Renal pelvis (tissue), 4 donors: ENCODE data around the gene KIAA0513. TPM values are rescaled to one million over a fixed set of nuclear protein-coding genes. Genes with fewer than 3 reads are reported as not detected.

Source experiments
- DNase-seq: peaks from one replicate; pipeline ENCODE4 v3.0.0-alpha.2; 2013
- polyA plus RNA-seq, 3 donors: library from polyadenylated mRNA; unstranded; fragments of 120-200 nt; gene quantifications; one replicate each; pipeline ENCODE4 v1.2.1, GENCODE V29; 2013; ENCODE audit not compliant: insufficient read length in 3 of 3

Gene KIAA0513
- polyA plus RNA-seq, 3 donors, result 4.8 to 5.2 (median 5.0) TPM

DNA sequence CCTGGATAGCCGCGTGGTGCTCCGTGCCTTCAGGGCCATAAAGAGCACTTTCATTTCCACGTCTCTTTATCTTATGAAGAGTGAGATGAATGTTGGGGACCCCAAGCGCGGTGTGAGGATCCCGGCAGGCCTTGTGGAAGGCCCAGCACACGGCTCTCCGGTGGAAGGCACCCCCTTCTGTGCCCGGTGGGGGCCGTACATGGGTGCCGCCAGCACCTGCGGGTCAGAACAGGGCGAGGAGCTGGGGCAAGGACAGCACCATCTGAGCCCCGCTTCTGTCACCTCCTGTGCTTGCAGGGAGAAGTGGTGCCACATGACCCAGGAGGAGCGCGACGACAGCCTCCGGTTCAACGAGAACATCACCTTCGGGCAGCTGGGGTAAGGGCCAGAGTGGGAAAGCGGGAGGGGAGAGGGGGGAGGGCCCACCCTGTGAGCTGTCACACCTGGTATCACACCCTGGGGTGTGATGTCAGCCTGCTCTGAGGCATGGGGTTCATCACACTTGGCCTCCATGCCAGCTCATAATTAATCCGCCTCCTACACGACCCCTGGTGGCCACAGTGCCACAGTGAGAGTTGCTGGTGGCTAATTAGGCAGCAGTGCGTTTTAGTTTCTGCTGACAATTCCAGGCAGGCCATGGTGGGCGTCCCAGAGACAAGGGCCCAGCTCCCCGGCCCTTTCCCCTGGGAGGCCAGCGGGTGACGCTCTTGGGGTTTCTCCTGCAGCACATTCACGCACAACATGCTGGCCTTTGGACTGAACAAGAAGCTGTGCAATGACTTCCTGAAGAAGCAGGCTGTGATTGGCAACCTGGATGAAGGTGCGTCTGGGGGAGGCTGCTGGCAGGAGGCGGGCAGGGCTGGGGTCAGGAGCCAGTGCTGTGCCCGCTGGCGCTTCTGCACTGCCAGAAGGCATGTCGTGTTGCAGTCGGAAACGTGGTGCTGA, 59.0 kb downstream of the KIAA0513 start:
- DNase-seq, result peak; percentile 81

DNA sequence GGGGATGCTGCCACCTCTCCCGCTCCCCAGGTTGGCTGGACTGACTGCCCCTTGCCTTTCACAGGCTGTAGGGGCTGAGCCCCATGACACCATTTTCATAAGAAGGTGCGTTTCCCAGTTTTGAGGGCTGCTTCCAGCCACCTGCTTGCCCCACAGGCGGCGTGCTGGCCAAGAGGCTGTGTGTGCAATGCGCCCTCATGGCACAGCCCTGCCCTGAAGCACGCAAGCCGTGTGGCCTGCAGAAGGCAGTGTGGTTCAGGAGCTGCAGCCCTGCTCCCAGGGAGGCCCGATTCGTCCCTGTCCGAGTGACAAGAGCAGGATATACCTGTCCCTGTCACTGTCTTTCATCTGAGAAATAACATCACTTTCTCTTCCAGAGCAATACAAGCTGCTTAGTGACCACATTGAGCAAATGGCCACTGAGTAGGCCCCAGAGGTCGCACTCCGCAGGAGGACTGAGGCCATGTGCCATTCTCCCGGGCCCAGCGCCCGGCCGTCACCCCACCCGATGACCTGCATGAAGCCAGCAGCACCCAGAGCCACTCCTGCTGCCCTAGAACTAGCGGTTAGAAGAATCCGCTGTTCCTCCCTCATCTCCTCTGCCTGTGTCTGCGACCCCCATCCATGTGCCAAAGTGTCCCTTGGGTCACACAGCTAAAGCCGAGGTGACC, 60.4 kb downstream of the KIAA0513 start:
- no peak for DNase-seq

- DNase-seq, result no peak
These were observed 61.1 kb downstream of the KIAA0513 start for GRCh38 chr16:85088570-85089199.

DNA sequence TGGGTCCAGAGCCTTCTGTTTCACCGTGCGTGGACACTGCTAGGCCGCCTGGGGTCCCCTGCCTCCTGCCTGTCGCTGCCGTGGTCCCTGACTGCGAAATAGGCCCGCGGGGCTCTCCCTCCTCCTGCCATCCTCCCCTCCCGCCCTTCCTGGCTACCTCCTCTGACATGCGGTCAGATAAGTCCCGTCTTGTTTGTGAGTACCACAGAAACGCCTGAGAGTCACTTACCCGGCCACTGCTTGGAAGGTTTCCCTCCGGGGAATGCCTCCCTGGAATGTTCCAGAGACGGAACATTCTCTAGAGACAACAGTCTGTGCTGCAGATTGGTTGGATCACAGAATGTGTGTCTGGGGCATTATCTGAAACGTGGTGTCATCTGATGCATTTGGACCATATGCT, 61.9 kb downstream of the KIAA0513 start:
- no peak for DNase-seq

DNA sequence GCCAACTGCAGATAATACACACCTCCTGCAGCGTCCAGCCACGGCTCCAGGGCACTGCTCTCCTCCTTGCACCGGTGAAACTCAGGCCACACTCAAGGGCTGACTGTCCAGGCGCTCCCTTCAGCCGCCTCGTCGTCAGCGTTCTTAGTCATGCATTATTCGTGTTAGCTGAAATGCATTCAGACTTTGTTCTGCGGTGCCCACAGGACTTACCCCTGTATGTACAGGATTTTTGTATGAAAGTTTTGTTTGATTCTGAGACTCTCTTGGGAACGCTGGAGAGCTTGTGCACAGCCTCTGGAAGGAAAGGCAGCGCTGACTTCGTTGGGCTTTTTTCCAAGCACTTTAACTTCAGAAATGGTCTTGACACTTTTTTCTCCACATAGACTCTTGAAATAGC, 62.6 kb downstream of the KIAA0513 start:
- DNase-seq, result no peak

DNA sequence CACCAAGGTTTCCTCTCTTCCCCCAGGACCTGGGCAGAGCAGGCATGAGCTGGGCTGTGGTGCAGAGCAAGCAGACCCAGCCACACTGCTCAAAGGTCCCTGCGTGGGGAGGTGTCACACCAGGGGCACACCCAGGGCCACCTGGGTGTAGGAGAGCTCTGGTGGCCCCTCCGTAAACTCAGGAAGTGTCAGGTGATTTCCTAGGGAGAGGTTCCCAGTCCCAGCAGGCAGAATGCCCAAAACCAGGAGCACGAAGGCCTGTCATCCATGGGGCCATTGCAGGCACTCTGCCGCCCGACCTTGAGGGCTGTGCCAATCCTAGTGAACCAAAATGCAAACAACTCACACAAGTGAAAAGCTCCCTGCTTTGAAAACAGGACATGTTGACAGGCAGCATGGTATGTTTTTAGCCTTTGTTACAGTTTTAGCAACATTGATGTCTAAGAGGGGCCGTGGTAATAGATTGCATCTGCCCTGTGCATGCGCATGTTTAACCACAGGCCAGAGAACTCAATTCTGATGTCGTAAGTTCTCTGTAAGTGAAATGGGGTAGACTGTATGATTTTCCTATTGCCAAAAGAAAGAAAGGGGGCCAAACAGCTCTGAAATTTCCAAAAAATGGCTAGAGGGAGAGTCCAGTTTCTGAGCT, 63.4 kb downstream of the KIAA0513 start:
- DNase-seq, result no peak

DNA sequence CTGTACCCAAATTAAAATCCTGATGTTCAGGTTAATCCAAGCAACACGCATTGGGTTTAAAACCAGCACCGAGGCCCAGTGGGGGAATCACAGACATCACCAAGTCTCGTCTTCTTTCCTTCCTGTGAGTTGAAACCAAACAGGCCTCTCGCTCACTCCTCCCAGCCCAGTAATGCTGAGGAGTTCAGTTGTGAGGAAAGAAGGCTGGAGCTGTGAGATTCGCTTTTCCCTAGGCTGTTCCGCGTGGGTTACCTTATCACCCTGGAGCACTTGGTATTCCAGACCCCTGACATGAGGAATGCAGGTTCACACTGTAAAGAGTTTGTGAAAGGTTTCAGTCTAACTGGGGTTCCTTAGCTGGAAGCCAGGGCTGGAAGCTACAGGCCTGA, 63.9 kb downstream of the KIAA0513 start:
- no peak for DNase-seq

GRCh38 chr16:85092309-85092708, 64.7 kb downstream of the KIAA0513 start:
- DNase-seq, result no peak

GRCh38 chr16:85092851-85093250, 65.3 kb downstream of the KIAA0513 start:
- DNase-seq, result no peak

- no peak for DNase-seq
These were observed 66.1 kb downstream of the KIAA0513 start for GRCh38 chr16:85093705-85094104.

DNA sequence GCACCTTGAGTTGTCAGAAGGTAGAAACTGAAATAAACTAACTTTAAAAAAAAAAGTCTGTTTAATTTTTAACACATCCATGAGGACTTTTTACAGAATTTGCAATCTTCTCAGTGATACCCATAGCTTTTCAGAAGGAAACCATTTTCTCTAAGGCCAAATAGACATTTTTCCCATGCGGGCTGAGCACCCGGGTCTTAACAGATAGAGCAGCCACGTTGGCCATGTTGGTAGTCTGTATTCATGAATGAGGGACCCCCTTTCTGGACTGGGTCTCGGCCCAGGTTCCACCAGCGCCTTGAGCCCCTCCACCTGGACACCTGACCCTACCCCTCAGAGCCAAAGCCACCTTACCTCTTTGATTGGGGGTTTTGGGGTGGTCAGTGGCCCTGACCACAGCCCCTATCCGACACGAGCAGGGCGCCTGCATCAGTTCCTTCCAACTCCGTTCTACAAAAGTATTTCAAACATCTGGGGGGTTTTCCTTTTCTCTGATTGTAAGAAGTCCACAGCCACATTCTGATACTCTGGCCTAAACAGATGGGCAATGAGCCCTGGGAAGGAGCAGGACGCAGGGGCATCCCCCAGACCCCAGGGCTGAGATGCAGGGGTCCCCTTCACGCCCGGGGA, 66.7 kb downstream of the KIAA0513 start:
- no peak for DNase-seq

- DNase-seq, result no peak
These were observed 67.2 kb downstream of the KIAA0513 start for GRCh38 chr16:85094812-85095211.

DNA sequence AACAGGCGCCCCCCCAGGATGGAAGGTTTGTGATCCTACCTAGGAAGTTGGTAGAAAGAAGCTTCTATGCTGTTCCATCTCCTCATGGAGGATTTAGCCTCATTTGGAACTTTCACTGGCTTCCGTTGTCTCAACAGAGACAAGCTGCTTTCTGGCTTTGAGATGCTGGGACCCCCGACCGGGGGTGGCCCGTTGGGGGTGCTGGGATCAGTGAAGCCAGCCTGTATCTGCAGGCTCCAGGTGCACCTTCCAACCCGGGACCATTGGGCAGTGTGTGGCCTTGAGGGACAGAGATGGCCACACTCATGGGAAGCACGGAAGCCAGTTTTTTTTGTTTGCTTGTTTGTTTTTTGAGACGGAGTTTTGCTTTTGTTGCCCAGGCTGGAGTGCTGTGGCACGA, 69.3 kb downstream of the KIAA0513 start:
- DNase-seq, result no peak

- no peak for DNase-seq
These were observed 71.0 kb downstream of the KIAA0513 start for GRCh38 chr16:85098565-85098964.

DNA sequence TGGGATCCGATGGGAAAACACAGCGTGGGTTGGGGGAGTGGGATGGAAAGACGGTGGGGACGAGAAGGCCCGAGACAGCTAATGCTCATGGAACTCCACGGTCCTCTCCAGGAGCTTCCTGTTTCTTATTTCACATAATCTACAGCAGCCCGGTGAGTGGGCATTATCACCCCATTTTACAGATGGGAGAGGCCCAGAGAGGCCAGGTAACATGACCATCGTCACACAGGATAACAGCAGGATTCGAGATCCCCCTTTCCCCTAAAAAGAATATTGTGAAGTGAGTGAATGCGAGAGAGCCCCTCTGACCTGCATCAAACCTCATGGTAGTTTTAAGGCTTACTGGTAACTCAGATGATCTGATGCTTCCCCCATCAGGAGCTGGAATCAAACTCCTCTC, 72.7 kb downstream of the KIAA0513 start:
- DNase-seq, result no peak

GRCh38 chr16:85101956-85102630, 74.5 kb downstream of the KIAA0513 start:
- DNase-seq, result no peak

- DNase-seq, result no peak
These were observed 75.8 kb downstream of the KIAA0513 start for GRCh38 chr16:85103114-85104079.

DNA sequence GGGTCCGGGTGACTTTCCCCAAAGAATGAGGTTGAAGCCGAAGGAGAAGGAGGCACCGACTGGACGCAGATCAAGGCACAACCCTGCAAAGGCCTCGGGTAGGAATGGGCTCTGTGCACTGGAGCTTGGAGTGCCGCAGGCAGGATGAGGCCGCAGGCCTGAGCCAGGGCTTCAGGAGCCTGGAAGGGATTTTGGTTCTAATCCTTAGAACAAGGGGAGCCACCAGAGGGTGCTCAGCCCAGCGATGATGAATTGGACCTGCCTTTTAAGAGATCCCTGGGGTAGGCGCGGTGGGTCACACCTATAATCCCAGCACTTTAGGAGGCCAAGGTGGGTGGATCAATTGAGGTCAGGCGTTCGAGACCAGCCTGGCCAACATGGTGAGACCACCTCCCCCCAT, 76.6 kb downstream of the KIAA0513 start:
- DNase-seq, result no peak

GRCh38 chr16:85104821-85105391, 77.3 kb downstream of the KIAA0513 start:
- DNase-seq, result no peak

GRCh38 chr16:85105475-85105874, 77.9 kb downstream of the KIAA0513 start:
- DNase-seq, result no peak
